Superior temporal gyrus (tissue), 1 donor: ENCODE data around the gene SMAD3.
"Not testable (repeated sequence)": the region's sequence is repeated elsewhere in the genome, so short reads cannot be mapped to it uniquely, and the experiment has no call there.

ENCODE experiments used
- DNase-seq: peaks from one replicate; pipeline ENCODE4 v3.0.0-alpha.2; 2016; ENCODE audit errors: extremely low spot score

SMAD3 gene

DNA sequence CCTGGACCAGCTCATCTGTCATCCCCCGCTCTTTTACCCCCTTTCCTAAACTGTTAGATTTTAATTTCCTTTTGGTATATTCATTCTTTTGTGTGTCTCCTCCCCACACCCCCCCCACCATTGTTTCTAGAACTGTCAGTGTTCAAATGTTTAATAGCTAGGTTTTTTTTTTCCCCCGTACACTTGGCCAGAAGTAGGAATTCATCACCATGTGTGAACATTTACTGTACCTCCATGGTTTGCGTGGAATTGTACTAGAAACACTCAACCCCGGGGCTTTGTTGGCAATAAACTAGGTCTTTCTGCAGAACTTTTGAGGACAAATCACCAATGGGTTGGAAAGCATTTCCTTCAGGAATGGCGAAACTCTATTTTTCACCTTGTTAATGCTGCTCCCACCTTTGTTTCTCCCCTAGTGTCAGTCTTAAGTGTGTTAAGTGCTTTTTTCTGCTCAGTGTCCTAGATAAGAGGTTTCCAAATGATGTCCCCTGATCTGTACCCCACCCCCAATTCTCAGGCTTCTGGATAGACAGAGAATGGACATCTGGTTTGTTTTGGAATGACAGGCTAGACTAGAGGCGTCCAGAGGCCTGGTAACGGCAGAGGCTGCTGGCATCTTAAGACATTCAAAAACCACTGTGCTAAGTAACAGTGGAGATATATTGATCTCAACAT, 76.8 kb downstream of the SMAD3 start:
- DNase-seq: no peak

- no peak for DNase-seq
Measured at GRCh38 chr15:67142767-67143100, 77.3 kb downstream of the SMAD3 start.

GRCh38 chr15:67143646-67144045, 78.2 kb downstream of the SMAD3 start:
- no peak for DNase-seq

DNA sequence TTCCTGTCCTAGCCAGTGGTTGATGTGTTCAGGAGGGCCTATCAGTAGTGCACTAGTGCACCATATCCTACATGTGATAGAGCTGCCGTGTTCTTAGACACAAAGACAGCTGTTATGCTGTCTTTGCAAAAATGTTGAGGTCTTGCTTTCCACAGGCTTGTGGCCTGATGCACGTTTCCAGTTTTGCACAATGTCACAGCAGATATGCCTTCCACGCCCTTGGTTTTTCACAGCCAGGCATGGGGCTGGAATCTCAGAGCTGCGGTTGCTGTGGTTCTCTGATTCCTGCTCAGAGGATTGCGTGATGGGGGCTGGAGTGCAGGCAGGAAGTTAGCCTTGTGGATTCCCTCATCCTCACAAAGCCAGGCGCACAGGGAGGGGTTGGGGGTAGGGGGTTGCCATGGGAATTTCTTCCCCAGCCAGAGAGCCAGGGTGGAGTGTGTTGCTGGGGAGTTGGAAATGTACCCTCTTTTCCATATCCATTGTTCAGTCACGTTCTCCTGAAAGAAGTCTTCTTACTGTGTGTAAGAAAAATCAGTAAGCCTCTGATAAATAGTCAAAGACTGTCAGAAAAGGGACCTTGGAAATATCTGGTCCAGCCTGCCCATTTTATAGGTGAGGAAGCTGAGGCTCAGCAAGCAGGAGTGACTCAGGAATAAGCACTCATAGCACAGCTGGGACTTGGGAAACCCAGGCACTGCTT, 79.4 kb downstream of the SMAD3 start:
- no peak for DNase-seq

- DNase-seq: no peak
Measured at GRCh38 chr15:67145312-67145610, 79.9 kb downstream of the SMAD3 start.

DNA sequence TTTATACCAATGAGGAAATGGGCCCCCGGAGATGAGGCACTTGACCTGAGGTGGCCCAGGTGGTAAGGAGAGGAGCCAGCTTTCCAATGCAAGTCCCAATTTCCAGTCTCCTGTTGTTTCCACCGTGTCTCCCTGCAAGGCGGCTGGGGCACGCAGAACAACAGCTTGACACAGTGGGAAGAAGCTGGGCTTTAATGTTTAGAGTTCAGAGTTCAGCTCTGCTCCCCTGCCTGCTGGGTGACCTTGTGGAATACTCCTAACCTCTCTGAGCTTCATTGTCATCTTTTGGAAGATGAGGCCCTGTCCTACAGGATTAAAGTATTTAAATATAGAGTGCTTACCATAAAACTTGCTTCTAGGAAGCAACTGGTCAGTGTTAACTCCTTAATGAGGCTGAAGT, 80.3 kb downstream of the SMAD3 start:
- no peak for DNase-seq

DNA sequence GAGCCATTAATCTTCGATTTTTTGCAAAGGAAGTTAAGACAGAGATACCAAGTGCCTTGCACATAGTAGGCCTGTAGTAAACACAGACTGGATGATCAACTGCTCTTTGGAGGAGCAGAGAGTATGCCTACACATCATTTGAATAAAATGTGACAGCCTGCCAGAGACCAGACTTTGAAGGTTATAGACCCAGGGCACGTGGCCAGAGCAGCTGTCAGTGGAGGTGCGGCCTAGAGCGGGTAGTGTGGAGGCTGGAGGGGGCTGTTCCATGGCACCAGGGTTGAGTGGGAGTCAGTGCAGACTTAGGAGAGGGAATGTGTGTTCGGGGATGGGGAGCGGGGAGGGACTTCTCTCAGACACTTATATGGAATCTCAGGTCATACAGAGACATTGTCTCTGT, 80.8 kb downstream of the SMAD3 start:
- no peak for DNase-seq

DNA sequence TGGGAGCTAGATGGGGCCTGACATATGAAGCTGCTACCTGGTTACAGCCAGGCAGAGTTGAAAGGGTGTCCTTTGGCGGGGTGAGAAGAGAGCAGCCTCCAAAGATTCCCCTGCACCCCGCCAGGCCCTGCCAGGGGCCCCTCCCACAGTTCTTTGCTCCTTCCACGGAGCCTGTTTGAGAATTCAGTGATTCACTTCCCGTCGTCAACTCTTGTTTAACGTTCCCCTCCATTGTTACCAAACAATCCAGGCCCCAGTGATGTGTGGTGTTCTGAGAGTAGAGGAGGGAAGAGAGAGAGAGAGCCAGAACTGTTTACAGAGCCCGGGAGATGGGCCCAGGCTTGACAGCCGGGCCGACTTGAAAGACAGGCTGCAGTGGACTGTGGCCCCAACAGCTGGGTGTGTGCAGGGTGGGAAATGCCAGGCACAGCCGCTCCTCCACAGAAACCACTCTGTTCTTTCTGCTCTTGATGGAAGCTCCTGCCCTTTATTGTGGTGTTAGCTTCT, 81.5 kb downstream of the SMAD3 start:
- no peak for DNase-seq

DNA sequence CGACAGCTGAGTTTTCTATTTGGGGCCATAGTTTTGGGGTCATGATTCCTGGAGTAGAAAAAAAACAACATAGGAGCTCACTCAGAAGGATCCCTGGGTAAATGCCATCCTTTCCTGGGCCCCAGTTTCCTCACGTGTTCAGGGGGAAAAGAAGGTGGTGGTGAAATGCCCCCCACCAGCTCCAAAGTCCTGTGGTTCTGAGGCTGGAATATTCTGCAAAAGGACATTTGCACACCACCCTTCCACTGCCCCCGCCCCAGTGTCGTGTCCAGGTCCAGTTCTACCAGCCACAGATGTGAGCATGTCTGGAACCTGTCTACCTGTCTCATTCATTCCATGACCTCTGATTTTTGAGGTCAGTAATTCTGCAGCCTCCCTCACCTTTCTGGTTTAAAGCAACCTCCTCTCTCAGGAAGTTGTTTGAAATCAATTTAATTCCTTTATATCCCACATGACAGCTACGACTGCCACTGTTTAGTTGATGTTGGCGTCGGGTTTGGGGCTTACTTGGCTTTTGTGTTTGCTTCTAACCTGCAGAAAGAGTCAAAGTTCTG, 82.1 kb downstream of the SMAD3 start:
- DNase-seq: no peak

GRCh38 chr15:67148196-67148701, 82.8 kb downstream of the SMAD3 start:
- DNase-seq: no peak

DNA sequence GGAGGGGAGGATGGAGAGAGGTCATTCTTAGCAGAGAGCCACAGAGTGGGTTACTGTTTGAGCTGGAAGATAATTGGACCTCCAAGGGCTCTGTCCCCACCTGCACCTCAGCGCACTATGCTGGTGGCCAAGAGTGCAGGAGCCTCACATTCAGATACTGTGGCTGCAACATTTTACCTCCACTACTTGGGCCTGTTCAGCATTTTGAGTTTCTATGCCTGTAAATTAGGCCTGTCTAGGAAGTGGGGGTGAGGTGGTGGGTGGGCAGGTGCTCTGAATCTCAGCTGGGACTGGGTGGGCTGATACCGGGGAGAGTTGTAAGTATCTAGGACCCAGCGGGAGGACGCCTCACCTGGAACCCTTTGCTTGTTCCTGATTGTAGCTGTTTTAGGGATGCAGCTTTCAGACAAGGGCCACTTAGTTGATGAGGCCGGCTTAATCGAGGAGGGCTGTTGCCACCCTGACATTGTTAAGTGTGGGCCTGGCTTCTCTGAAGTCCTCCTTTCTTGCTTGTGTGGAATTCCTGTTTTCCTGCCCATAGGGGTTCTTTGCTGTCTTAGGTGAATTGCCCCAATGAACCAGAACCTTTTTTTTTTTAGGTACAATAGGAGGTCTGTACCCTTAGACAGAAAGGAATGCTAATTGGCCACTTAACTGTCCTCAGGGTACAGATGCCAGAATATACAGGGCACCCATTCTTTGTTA, 83.8 kb downstream of the SMAD3 start:
- no peak for DNase-seq

DNA sequence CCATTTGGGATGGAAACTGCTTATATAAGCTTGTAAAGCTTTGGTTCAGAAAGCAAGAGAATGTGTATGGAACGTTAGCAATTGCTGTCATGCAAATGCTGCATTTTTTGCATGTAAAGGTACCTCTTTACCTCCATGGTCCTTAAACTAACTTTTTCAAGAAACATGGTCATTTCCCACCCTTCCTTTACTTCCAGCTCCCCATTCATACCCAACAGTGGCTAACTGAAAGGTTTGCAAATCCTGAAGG, 84.3 kb downstream of the SMAD3 start:
- no peak for DNase-seq

DNA sequence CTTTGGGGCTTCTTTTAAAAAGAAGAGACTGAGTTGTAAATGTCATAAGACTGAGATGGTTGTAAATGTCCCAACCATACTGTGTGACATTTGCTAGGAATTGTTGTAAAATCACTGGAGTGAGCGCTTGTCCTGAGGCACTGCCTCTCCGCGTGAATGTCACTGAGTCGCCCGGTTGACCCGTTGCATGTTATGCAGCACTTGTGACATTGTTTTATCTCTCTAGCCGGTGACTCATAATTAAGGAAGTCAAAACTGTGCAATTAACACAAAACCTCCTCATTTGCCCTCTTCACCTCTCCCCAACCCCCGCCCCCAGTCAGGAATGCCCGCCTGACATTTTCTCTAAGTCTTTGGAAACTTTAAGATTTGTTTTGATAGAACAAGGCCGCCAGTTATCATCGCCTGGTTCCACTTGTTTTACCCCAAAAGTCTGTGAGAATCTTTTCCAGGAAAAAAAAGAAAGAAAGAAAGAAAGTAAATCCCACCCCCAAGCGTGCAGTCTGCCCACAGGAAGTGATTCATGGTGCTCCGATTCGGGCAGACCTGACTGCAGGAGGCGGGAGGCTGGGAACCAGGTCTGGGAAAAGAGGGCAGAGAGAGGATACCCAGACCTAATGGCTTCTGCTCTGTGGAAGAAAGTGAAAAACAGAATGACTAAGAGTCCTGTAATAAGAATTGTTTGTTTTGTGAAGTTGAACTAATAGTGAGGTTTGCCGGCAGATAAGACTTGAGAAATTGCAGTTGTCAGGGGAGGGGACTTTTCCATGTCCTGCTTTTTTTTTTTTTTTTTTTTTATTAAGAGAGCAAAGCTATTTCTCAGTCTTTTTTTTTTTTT, 84.8 kb downstream of the SMAD3 start:
- DNase-seq: no peak

- DNase-seq: no peak
Measured at GRCh38 chr15:67152429-67152828, 87.0 kb downstream of the SMAD3 start.

DNA sequence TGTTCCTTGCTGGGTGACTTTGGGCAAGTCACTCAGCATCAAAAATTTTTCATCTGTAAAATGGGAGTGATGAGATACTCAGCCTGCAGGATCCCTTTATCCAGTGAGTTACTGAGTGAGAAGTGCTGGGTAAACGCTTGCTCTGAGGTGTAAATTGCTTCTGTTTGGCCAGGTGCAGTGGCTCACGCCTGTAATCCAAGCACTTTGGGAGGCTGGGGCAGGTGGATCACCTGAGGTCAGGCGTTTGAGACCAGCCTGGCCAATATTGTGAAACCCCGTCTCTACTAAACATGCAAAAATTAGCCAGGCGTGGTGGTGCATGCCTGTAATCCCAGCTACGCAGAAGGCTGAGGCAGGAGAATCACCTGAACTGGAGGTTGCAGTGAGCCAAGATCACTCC, 87.6 kb downstream of the SMAD3 start:
- DNase-seq: not testable (repeated sequence)

- DNase-seq: no peak
Measured at GRCh38 chr15:67154249-67154648, 88.8 kb downstream of the SMAD3 start.

GRCh38 chr15:67156426-67156825, 91.0 kb downstream of the SMAD3 start:
- no peak for DNase-seq

DNA sequence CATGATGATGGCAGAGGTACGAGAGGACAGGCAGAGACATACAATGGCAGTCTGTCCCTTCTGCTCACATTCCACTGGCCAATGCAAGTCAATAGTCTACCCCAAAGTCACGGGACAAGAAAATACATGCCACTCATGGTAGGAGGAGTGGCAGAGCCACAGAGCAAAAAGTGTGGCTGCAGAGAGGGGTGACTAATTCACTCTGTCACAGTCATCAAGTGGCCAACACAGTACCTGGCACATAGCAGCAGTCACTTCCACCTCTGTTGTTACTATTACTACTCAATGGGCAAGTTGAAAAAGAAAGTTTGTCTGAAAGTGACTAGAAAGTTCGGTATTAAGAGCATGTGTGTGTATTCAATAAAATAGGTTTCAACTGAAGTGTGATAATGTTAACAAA, 91.4 kb downstream of the SMAD3 start:
- DNase-seq: no peak

- DNase-seq: no peak
Measured at GRCh38 chr15:67157521-67158252, 92.3 kb downstream of the SMAD3 start.

GRCh38 chr15:67158367-67158766, 93.0 kb downstream of the SMAD3 start:
- DNase-seq: no peak

GRCh38 chr15:67161412-67161811, 96.0 kb downstream of the SMAD3 start:
- no peak for DNase-seq
